Astrocyte (in vitro differentiated cells and primary cell): ENCODE measurements around the gene CACNB4. TPM values are rescaled to one million over a fixed set of nuclear protein-coding genes. Genes with fewer than 3 reads are reported as not detected.

ENCODE experiments used
- DNase-seq: peaks from one replicate; pipeline ENCODE4 v3.0.0-alpha.2; 2010; ENCODE audit warnings: low read depth
- FAIRE-seq: peaks from 2 replicates; lab custom pipeline; 2011; peaks lifted over from hg19 to GRCh38; lab: Jason Lieb, UNC
- H2AFZ ChIP-seq: 2 replicates; pipeline ENCODE4 v1.6.0; 2012; ENCODE audit warnings: low read depth, low read length, inconsistent platforms
- H3K27ac ChIP-seq: 2 replicates; pipeline ENCODE4 v1.5.1; 2011; ENCODE audit warnings: low read depth, low read length, inconsistent platforms
- H3K27me3 ChIP-seq: 2 replicates; pipeline ENCODE4 v1.6.0; 2011; ENCODE audit warnings: low read length, inconsistent platforms; ENCODE audit not compliant: insufficient read depth
- H3K36me3 ChIP-seq: 2 replicates; pipeline ENCODE4 v1.5.1; 2011; ENCODE audit warnings: low read length, inconsistent platforms; ENCODE audit not compliant: insufficient read depth
- H3K4me1 ChIP-seq: 2 replicates; pipeline ENCODE4 v1.5.1; 2011; ENCODE audit warnings: low read length, inconsistent platforms; ENCODE audit not compliant: insufficient read depth
- H3K4me2 ChIP-seq: 2 replicates; pipeline ENCODE4 v1.6.0; 2012; ENCODE audit warnings: low read length, inconsistent platforms
- H3K4me3 ChIP-seq: 2 replicates; pipeline ENCODE4 v1.5.1; 2011; ENCODE audit warnings: low read depth, mild to moderate bottlenecking, low read length, inconsistent platforms; ENCODE audit not compliant: insufficient read depth
- H3K79me2 ChIP-seq: 2 replicates; pipeline ENCODE4 v1.6.0; 2012; ENCODE audit warnings: mild to moderate bottlenecking, low read length, inconsistent platforms; ENCODE audit not compliant: insufficient read depth
- H3K9ac ChIP-seq: 2 replicates; pipeline ENCODE4 v1.6.0; 2012; ENCODE audit warnings: mild to moderate bottlenecking, low read length, inconsistent platforms
- H3K9me3 ChIP-seq: 2 replicates; pipeline ENCODE4 v1.5.1; 2012; ENCODE audit warnings: low read depth, mild to moderate bottlenecking, low read length, inconsistent platforms; ENCODE audit not compliant: insufficient read depth
- H4K20me1 ChIP-seq: 2 replicates; pipeline ENCODE4 v1.6.0; 2012; ENCODE audit warnings: low read length, inconsistent platforms; ENCODE audit not compliant: insufficient read depth
- H3K27ac Mint-ChIP-seq: one replicate; pipeline ENCODE4 v1.8.0; 2021; ENCODE audit warnings: mild to moderate bottlenecking, mixed read lengths; ENCODE audit not compliant: unreplicated experiment
- H3K27me3 Mint-ChIP-seq: one replicate; pipeline ENCODE4 v1.8.0; 2021; ENCODE audit warnings: low read depth, mixed read lengths; ENCODE audit not compliant: unreplicated experiment
- H3K36me3 Mint-ChIP-seq: one replicate; pipeline ENCODE4 v1.8.0; 2021; ENCODE audit warnings: low read depth, mixed read lengths; ENCODE audit not compliant: unreplicated experiment
- H3K4me1 Mint-ChIP-seq: one replicate; pipeline ENCODE4 v1.8.0; 2021; ENCODE audit warnings: low read depth, mixed read lengths; ENCODE audit not compliant: unreplicated experiment
- H3K4me3 Mint-ChIP-seq: one replicate; pipeline ENCODE4 v1.8.0; 2021; ENCODE audit warnings: mild to moderate bottlenecking, moderate library complexity, mixed read lengths; ENCODE audit not compliant: unreplicated experiment
- H3K9me3 Mint-ChIP-seq: one replicate; pipeline ENCODE4 v1.8.0; 2021; ENCODE audit warnings: mild to moderate bottlenecking, mixed read lengths; ENCODE audit not compliant: unreplicated experiment
- EZH2 ChIP-seq: IDR thresholded peaks from 2 replicates; pipeline ENCODE4 v1.6.1; 2012; ENCODE audit warnings: mild to moderate bottlenecking, low read length, inconsistent platforms; ENCODE audit not compliant: insufficient read depth
- total RNA-seq: library from RNA; stranded (reverse); gene quantifications from 2 replicates; pipeline ENCODE4 v1.2.1, GENCODE V29; 2021
- TF ChIP-seq, protein P1 (sequence below): IDR thresholded peaks from 2 replicates; pipeline ENCODE4 v1.5.1; 2011; ENCODE audit warnings: low read depth, mild to moderate bottlenecking, inconsistent platforms, low read length, moderate library complexity; ENCODE audit not compliant: insufficient read depth

Gene CACNB4
- total RNA-seq, 1 donor from 2014 or later = 1.8 TPM

- Histone ChIP-seq H3K27me3 (peaks cover 29% of the 10 kb centered on the region), H2AFZ (no peak overlapping the region), H3K4me1 (no peaks in the 10 kb centered on the region), H3K4me3 (no peak overlapping the region), H3K9me3 (no peaks in the 10 kb centered on the region), H4K20me1 (no peaks in the 10 kb centered on the region), H3K9ac (no peak overlapping the region), H3K36me3 (no peaks in the 10 kb centered on the region), H3K79me2 (no peaks in the 10 kb centered on the region), H3K27ac (no peak overlapping the region), H3K4me2 (no peak overlapping the region)
- H3K4me1 Mint-ChIP-seq = no peaks in the 10 kb centered on the region
- DNase-seq (no peak), FAIRE-seq (no peak)
- no peak for TF ChIP-seq EZH2
- TF ChIP-seq, protein P1, sequence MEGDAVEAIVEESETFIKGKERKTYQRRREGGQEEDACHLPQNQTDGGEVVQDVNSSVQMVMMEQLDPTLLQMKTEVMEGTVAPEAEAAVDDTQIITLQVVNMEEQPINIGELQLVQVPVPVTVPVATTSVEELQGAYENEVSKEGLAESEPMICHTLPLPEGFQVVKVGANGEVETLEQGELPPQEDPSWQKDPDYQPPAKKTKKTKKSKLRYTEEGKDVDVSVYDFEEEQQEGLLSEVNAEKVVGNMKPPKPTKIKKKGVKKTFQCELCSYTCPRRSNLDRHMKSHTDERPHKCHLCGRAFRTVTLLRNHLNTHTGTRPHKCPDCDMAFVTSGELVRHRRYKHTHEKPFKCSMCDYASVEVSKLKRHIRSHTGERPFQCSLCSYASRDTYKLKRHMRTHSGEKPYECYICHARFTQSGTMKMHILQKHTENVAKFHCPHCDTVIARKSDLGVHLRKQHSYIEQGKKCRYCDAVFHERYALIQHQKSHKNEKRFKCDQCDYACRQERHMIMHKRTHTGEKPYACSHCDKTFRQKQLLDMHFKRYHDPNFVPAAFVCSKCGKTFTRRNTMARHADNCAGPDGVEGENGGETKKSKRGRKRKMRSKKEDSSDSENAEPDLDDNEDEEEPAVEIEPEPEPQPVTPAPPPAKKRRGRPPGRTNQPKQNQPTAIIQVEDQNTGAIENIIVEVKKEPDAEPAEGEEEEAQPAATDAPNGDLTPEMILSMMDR = no peak
- no peaks in the 10 kb centered on the region for H3K9me3 Mint-ChIP-seq
- peaks cover 14% of the 10 kb centered on the region for H3K27me3 Mint-ChIP-seq
- peaks cover 2% of the 10 kb centered on the region for H3K36me3 Mint-ChIP-seq
- H3K27ac Mint-ChIP-seq = no peak overlapping the region
- H3K4me3 Mint-ChIP-seq = no peak overlapping the region
Measured at GRCh38 chr2:152049541-152049940, 49.3 kb downstream of the CACNB4 start.

- H3K27ac ChIP-seq = no peak overlapping the region
- H3K36me3 Mint-ChIP-seq = peaks cover 2% of the 10 kb centered on the region
- H3K4me1 Mint-ChIP-seq = no peaks in the 10 kb centered on the region
- DNase-seq (no peak), FAIRE-seq (no peak)
- peaks cover 30% of the 10 kb centered on the region for H3K27me3 ChIP-seq
- H2AFZ ChIP-seq = no peak overlapping the region
- no peak overlapping the region for H3K4me3 Mint-ChIP-seq
- H3K27me3 Mint-ChIP-seq = peaks cover 14% of the 10 kb centered on the region
- H3K4me2 ChIP-seq = no peak overlapping the region
- no peak overlapping the region for H3K4me3 ChIP-seq
- H3K9me3 Mint-ChIP-seq = no peaks in the 10 kb centered on the region
- no peaks in the 10 kb centered on the region for H3K9me3 ChIP-seq
- no peak overlapping the region for H3K27ac Mint-ChIP-seq
- no peaks in the 10 kb centered on the region for H4K20me1 ChIP-seq
- H3K36me3 ChIP-seq = no peaks in the 10 kb centered on the region
- H3K9ac ChIP-seq = no peak overlapping the region
- no peaks in the 10 kb centered on the region for H3K4me1 ChIP-seq
- H3K79me2 ChIP-seq = no peaks in the 10 kb centered on the region
- TF ChIP-seq, protein P1 = peak; percentile 17
- TF ChIP-seq EZH2 = no peak
Measured at GRCh38 chr2:152047824-152048471, 50.9 kb downstream of the CACNB4 start.

- Histone ChIP-seq H3K9me3 (no peaks in the 10 kb centered on the region), H3K4me1 (no peaks in the 10 kb centered on the region), H4K20me1 (no peaks in the 10 kb centered on the region), H3K27ac (no peak overlapping the region), H3K27me3 (peaks cover 34% of the 10 kb centered on the region), H3K9ac (no peak overlapping the region), H3K79me2 (no peaks in the 10 kb centered on the region), H2AFZ (no peak overlapping the region), H3K36me3 (no peaks in the 10 kb centered on the region), H3K4me3 (no peak overlapping the region), H3K4me2 (no peak overlapping the region)
- DNase-seq (no peak), FAIRE-seq (no peak)
- H3K4me1 Mint-ChIP-seq = no peaks in the 10 kb centered on the region
- TF ChIP-seq, protein P1 = no peak
- TF ChIP-seq EZH2 = no peak
- H3K4me3 Mint-ChIP-seq = no peak overlapping the region
- peaks cover 2% of the 10 kb centered on the region for H3K36me3 Mint-ChIP-seq
- H3K9me3 Mint-ChIP-seq = no peaks in the 10 kb centered on the region
- H3K27me3 Mint-ChIP-seq = peaks cover 14% of the 10 kb centered on the region
- no peak overlapping the region for H3K27ac Mint-ChIP-seq
Measured at GRCh38 chr2:152046940-152047339, 51.9 kb downstream of the CACNB4 start.
